ENCODE results near the gene ACIN1. TPM values are rescaled to one million over a fixed set of nuclear protein-coding genes. Genes with fewer than 3 reads are reported as not detected.

ACIN1 gene
- total and polyA plus RNA-seq, 2 of the 8 experiments (the other 6 are each of a cell fraction or from before 2014, with no cell fraction given) = 132 to 233 TPM

GRCh38 chr14:23141706-23142444 lies 46.9 kb upstream of the ACIN1 start (continued):
- TF ChIP-seq GABPA (IDR thresholded peaks at IDR 0.05; ENCODE audit: borderline replicate concordance, insufficient read depth, low read length) (no peak), SIN3A (conservative IDR thresholded peaks at IDR 0.05 in 1 of 2, IDR thresholded peaks at IDR 0.05 in 1 of 2; ENCODE audit: low read depth in 1 of 2, low read length in 2 of 2) (no peak), PHF8 (conservative IDR thresholded peaks at IDR 0.05; ENCODE audit: low read depth, low read length) (no peak), BRCA1 (IDR thresholded peaks at IDR 0.05; ENCODE audit: low read depth, low read length) (no peak), EGR1 (IDR thresholded peaks at IDR 0.05; ENCODE audit: borderline replicate concordance, low read depth, low read length) (no peak), CTCF (IDR thresholded peaks at IDR 0.05; ENCODE audit: control extremely low read depth in 1 of 3, insufficient read depth in 1 of 3, low read depth in 1 of 3, low read length in 3 of 3) (no peak)
